GM12873 (cell line): ENCODE results near the gene UBE2E2.

Experiments
- TF ChIP-seq, protein P1 (sequence below): IDR thresholded peaks from 2 replicates; pipeline ENCODE4 v1.5.1; 2012; ENCODE audit warnings: low read depth, mild to moderate bottlenecking, moderate library complexity, low read length, control low read depth; ENCODE audit not compliant: insufficient read depth; ENCODE audit errors: missing control alignments

UBE2E2 gene

DNA sequence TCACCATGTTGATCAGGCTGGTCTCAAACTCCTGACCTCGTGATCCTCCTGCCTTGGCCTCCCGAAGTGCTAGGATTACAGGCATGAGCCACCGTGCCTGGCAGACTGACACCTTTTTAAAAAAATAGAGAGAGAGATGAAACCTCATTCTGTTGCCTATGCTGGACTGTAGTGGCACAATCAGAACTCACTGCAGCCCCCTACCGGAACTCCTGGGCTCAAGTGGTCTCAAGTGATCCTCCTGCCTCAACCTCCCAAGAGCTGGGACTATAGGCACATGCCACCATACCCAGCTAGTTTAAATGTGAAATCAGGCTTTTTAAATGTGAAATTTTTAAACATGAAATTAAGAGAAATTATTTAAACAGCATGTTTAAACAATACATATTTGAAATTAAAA, 337.5 kb downstream of the UBE2E2 start:
- TF ChIP-seq, protein P1, sequence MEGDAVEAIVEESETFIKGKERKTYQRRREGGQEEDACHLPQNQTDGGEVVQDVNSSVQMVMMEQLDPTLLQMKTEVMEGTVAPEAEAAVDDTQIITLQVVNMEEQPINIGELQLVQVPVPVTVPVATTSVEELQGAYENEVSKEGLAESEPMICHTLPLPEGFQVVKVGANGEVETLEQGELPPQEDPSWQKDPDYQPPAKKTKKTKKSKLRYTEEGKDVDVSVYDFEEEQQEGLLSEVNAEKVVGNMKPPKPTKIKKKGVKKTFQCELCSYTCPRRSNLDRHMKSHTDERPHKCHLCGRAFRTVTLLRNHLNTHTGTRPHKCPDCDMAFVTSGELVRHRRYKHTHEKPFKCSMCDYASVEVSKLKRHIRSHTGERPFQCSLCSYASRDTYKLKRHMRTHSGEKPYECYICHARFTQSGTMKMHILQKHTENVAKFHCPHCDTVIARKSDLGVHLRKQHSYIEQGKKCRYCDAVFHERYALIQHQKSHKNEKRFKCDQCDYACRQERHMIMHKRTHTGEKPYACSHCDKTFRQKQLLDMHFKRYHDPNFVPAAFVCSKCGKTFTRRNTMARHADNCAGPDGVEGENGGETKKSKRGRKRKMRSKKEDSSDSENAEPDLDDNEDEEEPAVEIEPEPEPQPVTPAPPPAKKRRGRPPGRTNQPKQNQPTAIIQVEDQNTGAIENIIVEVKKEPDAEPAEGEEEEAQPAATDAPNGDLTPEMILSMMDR = no peak

DNA sequence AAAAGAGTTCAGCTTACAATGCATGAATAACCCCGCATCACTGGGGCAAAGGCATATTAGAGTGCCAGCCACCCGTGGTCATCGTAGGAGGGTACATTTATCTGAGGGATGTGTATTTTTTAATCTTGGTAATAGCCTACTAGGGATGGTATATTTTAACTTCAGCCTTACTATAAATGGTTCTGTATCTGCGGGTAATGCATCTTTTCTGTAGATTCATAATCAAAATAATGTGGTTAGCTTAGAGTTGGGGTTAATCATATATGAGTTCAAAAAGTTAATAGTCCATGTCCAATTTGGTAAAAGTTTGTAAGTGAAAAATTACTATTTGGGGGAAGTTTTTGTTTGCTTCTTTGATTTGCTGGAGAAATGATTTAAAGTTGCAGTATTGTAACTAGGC, 339.0 kb downstream of the UBE2E2 start:
- TF ChIP-seq, protein P1 = no peak

DNA sequence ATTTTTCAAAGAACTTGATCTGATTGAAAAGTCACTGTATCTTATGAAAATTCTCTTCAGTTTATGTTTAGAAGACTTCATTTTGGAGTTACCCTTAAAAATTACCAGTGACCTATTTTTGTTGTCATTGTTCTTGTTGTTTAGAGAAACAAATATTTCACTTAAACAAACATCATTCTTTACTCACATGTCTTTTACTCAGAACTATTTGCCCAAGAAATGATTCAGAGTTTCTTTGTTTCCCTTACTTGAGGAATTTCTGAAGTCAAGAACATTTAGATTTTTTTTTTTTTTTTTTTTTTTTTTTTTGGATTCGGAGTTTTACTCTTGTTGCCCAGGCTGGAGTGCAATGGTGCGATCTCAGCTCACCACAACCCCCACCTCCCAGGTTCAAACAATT, 343.1 kb downstream of the UBE2E2 start:
- TF ChIP-seq, protein P1 = no peak

DNA sequence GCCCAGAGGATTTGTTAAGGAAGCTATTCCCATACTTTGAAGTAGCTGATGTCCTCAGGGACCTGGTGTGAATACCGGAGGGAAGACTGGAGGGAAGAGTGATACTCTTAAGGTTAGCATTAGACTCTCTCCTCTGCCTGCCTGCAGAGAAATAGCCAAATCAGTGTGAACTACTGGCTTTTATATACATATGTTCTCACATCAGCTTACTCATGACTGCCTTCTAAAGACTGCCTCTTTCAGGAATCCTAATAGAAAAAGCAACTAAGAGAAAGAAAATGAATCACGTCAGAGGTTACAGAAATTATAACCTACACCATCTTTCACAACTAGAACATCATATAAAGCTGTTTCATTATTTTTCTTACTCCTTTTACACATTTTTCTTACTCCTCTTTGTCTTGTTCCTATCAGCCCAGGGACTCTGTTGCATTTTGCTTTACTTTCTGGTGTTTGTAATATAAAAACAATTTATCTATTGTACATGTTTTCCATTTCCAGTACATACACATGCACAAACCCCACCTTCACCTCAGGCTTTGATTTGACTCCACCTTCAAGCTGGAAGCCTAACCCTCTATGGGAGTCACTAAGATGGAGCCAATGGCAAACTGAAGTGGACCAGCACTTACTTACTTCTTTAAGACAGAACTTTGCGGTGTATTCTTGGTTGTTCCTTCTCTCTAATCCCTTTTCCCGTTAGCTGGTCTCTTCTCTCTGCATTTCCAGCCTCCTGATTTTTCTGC, 345.0 kb downstream of the UBE2E2 start:
- TF ChIP-seq, protein P1 = no peak

DNA sequence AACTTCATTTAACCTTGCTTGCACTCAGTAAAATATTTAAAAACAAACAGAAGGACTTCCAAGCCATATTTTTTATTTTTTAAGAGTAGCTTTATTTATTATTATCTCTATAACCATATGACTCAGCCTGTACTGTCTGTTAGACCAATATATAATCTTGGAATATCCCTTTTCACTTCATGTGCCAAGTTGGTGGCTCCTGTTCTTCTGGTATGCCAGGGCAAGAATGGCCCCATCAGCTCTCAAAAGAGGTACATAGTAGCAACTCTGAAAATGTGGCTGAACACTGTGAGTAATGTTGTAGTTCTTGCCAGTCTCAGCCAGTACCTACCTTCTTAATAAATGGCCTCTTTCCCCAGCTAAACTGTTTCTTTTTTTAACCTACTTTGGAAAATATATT, 345.6 kb downstream of the UBE2E2 start:
- TF ChIP-seq, protein P1 = no peak

DNA sequence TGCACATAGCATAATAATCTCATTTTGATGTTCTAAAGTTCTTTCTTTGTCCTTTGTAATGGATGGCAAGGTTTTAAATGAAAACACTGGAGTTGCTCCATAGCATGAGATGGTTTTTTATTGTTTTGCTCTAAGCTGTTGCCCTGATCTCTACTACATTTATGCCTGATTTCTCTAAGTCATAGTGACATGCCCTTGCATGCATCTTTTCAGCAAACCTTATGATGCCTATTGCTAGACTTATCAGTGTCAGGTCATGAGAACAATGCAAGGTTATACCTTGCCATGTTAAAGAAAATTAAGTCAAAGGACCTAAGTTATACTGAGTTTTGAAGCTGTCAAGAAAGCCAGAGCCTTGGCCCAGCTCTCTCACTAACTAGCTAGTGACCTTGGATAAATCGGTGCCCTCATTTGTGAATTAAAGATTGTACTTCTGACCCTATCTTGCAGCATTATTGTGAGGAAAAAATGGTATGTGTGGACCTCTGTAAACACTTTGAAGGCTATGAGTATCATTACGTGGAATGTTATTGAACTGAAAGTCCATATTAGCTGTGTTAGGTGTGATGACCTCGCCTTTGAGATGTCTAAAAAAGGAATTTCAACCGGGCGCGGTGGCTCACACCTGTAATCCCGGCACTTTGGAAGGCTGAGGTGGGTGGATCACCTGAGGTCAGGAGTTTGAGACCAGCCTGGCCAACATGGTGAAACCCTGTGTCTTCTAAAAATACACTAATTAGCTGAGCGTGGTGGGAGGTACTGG, 346.2 kb downstream of the UBE2E2 start:
- TF ChIP-seq, protein P1 = no peak

DNA sequence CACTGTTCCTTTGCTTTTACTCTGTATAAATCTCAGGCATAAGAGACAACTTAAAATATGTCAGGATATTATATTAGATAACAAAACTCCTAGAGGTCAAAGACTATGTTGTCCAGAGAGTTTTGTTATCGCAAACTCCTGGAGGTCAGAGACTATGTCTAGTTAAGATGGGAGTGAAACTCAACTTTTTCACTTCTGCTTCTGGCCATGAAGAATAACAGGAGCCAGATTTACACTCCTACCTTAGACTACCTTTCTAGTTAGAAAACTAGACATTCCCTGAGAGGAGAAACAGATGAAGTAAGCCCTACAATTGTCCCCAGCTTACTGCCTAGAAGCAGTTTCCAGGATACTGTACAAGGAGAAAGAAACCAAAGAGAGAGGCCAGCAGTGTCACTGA, 347.3 kb downstream of the UBE2E2 start:
- TF ChIP-seq, protein P1 = no peak
